SK-N-SH treated with all-trans-retinoic acid at 6 μM for 48 hours (cell line): ENCODE measurements around the gene CXCL8.

Experiments
- ESRRG ChIP-seq: fragments of 250-450 bp; sonication (Bioruptor Pico); IDR thresholded peaks from 2 replicates; pipeline ENCODE4 v1.6.1; 2021; ENCODE audit warnings: mild to moderate bottlenecking
- GLIS3 ChIP-seq: fragments of 250-450 bp; sonication (Bioruptor Pico); IDR thresholded peaks from 2 replicates; pipeline ENCODE4 v1.5.0; 2020; ENCODE audit warnings: mild to moderate bottlenecking, moderate library complexity
- RARB ChIP-seq: fragments of 250-450 bp; sonication (Bioruptor Pico); IDR thresholded peaks from 2 replicates; pipeline ENCODE4 v1.8.0; 2021; ENCODE audit warnings: mild to moderate bottlenecking, moderate library complexity
- ZC3H10 ChIP-seq: fragments of 250-450 bp; sonication (Bioruptor Pico); IDR thresholded peaks from 2 replicates; pipeline ENCODE4 v1.5.1; 2021; ENCODE audit warnings: mild to moderate bottlenecking, moderate library complexity
- ZFP3 ChIP-seq: fragments of 250-450 bp; sonication (Bioruptor Pico); IDR thresholded peaks from 2 replicates; pipeline ENCODE4 v1.5.0; 2020; ENCODE audit warnings: mild to moderate bottlenecking, moderate library complexity
- ZNF70 ChIP-seq: fragments of 450-650 bp; formaldehyde crosslinking; IDR thresholded peaks from 2 replicates; pipeline ENCODE4 v1.5.0; 2020; ENCODE audit warnings: mild to moderate bottlenecking, moderate library complexity
- ZNF8 ChIP-seq: fragments of 450-650 bp; formaldehyde crosslinking; IDR thresholded peaks from 2 replicates; pipeline ENCODE4 v1.5.0; 2020; ENCODE audit warnings: mild to moderate bottlenecking, moderate library complexity
- TF ChIP-seq, protein P1 (sequence below): fragments of 250-450 bp; sonication (Bioruptor Pico); IDR thresholded peaks from 2 replicates; pipeline ENCODE4 v1.5.1; 2020; ENCODE audit warnings: low read depth, mild to moderate bottlenecking, moderate library complexity
- TF ChIP-seq, protein P2 (sequence below): fragments of 250-450 bp; sonication (Bioruptor Pico); IDR thresholded peaks from 2 replicates; pipeline ENCODE4 v1.8.0; 2020; ENCODE audit warnings: mild to moderate bottlenecking, moderate library complexity, borderline replicate concordance

DNA sequence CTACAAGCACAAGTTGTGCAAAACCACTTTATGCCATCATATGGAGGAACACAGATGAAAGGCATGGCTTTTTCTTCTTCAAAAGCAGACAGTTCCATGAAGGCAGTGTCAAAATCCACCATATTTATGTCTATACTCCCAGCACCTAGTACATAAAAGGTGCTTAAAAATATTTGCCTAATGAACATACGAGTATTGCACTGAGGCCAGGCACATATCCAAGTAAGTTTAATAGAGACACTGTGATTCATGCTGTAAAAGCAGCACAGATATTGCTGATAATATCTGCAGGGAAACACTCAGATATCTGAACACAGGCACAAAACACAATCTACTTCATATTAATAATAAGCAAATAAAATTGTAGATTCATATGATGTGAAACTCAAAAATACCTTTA is 48.1 kb upstream of the CXCL8 start:
- TF ChIP-seq ESRRG (no peak), RARB (no peak), ZNF70 (CRISPR knock-in tag) (no peak), ZC3H10 (no peak), ZNF8 (CRISPR knock-in tag) (no peak), ZFP3 (no peak), GLIS3 (no peak)
- TF ChIP-seq, protein P1, sequence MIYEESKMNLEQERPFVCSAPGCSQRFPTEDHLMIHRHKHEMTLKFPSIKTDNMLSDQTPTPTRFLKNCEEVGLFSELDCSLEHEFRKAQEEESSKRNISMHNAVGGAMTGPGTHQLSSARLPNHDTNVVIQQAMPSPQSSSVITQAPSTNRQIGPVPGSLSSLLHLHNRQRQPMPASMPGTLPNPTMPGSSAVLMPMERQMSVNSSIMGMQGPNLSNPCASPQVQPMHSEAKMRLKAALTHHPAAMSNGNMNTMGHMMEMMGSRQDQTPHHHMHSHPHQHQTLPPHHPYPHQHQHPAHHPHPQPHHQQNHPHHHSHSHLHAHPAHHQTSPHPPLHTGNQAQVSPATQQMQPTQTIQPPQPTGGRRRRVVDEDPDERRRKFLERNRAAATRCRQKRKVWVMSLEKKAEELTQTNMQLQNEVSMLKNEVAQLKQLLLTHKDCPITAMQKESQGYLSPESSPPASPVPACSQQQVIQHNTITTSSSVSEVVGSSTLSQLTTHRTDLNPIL = no peak
- TF ChIP-seq, protein P2, sequence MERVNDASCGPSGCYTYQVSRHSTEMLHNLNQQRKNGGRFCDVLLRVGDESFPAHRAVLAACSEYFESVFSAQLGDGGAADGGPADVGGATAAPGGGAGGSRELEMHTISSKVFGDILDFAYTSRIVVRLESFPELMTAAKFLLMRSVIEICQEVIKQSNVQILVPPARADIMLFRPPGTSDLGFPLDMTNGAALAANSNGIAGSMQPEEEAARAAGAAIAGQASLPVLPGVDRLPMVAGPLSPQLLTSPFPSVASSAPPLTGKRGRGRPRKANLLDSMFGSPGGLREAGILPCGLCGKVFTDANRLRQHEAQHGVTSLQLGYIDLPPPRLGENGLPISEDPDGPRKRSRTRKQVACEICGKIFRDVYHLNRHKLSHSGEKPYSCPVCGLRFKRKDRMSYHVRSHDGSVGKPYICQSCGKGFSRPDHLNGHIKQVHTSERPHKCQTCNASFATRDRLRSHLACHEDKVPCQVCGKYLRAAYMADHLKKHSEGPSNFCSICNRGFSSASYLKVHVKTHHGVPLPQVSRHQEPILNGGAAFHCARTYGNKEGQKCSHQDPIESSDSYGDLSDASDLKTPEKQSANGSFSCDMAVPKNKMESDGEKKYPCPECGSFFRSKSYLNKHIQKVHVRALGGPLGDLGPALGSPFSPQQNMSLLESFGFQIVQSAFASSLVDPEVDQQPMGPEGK = no peak
